Activated CD4-positive, alpha-beta T cell treated with anti-CD3 and anti-CD28 coated beads for 1 hour (primary cell): ENCODE data around the gene PCDHA1.

Experiments
- DNase-seq: peaks from one replicate; pipeline ENCODE4 v3.0.0-alpha.2; 2020

PCDHA1 gene

GRCh38 chr5:140926443-140927227 is 140.7 kb downstream of the PCDHA1 start:
- no peak for DNase-seq

GRCh38 chr5:140927228-140927573 is 141.3 kb downstream of the PCDHA1 start:
- DNase-seq = no peak

- no peak for DNase-seq
These were observed 149.1 kb downstream of the PCDHA1 start for GRCh38 chr5:140934964-140935606.

GRCh38 chr5:140946578-140946977 is 160.6 kb downstream of the PCDHA1 start:
- no peak for DNase-seq

- no peak for DNase-seq
These were observed 165.7 kb downstream of the PCDHA1 start for GRCh38 chr5:140951636-140952035.

GRCh38 chr5:140953234-140953633 is 167.3 kb downstream of the PCDHA1 start:
- no peak for DNase-seq

- DNase-seq = no peak
These were observed 176.2 kb downstream of the PCDHA1 start for GRCh38 chr5:140962190-140962589.

- no peak for DNase-seq
These were observed 178.4 kb downstream of the PCDHA1 start for GRCh38 chr5:140964356-140964755.

GRCh38 chr5:140965905-140966292 is 180.0 kb downstream of the PCDHA1 start:
- DNase-seq = no peak

- DNase-seq = no peak
These were observed 180.6 kb downstream of the PCDHA1 start, which contains the start of gene PCDHAC2 for GRCh38 chr5:140966293-140967225. Gene PCDHAC2, plus strand, starts transcription at chr5:140966476. Its CDS starts 291 bp downstream, at chr5:140966767.

- no peak for DNase-seq
These were observed 181.4 kb downstream of the PCDHA1 start for GRCh38 chr5:140967226-140967893.

GRCh38 chr5:140969880-140970279 is 183.9 kb downstream of the PCDHA1 start:
- DNase-seq = no peak

- DNase-seq = no peak
These were observed 187.6 kb downstream of the PCDHA1 start for GRCh38 chr5:140973550-140973949.

GRCh38 chr5:140977003-140977402 is 191.1 kb downstream of the PCDHA1 start:
- DNase-seq = no peak

GRCh38 chr5:140978260-140978659 is 192.3 kb downstream of the PCDHA1 start:
- DNase-seq = no peak

GRCh38 chr5:140978983-140979382 is 193.0 kb downstream of the PCDHA1 start:
- no peak for DNase-seq

GRCh38 chr5:140982083-140982716 is 196.3 kb downstream of the PCDHA1 start:
- no peak for DNase-seq

- no peak for DNase-seq
These were observed 200.2 kb downstream of the PCDHA1 start for GRCh38 chr5:140986117-140986521.

GRCh38 chr5:140988100-140988499 is 202.2 kb downstream of the PCDHA1 start:
- no peak for DNase-seq

GRCh38 chr5:140988608-140989007 is 202.7 kb downstream of the PCDHA1 start:
- no peak for DNase-seq

- no peak for DNase-seq
These were observed 203.5 kb downstream of the PCDHA1 start for GRCh38 chr5:140989254-140990020.
